Chondrocyte (in vitro differentiated cells): ENCODE measurements around the gene CABLES1. TPM values are rescaled to one million over a fixed set of nuclear protein-coding genes. Genes with fewer than 3 reads are reported as not detected.
"Not testable (repeated sequence)": the region's sequence is repeated elsewhere in the genome, so short reads cannot be mapped to it uniquely, and the experiment has no call there.

Experiments
- DNase-seq: peaks from one replicate; pipeline ENCODE4 v3.0.0; 2021; ENCODE audit warnings: mixed read lengths, low spot score
- H3K27ac Mint-ChIP-seq: one replicate; pipeline ENCODE4 v1.8.0; 2021; ENCODE audit warnings: mild to moderate bottlenecking, moderate library complexity, mixed read lengths; ENCODE audit not compliant: unreplicated experiment
- H3K27me3 Mint-ChIP-seq: 2 replicates; pipeline ENCODE4 v1.8.0; 2021; ENCODE audit warnings: low read depth, mixed read lengths
- H3K36me3 Mint-ChIP-seq: 2 replicates; pipeline ENCODE4 v1.8.0; 2021; ENCODE audit warnings: low read depth, mixed read lengths
- H3K4me1 Mint-ChIP-seq: 2 replicates; pipeline ENCODE4 v1.8.0; 2021; ENCODE audit warnings: low read depth, mild to moderate bottlenecking, mixed read lengths
- H3K4me3 Mint-ChIP-seq: one replicate; pipeline ENCODE4 v1.8.0; 2021; ENCODE audit warnings: mild to moderate bottlenecking, moderate library complexity, mixed read lengths; ENCODE audit not compliant: unreplicated experiment
- H3K9me3 Mint-ChIP-seq: 2 replicates; pipeline ENCODE4 v1.8.0; 2021; ENCODE audit warnings: low read depth, mixed read lengths
- total RNA-seq: library from RNA; stranded (reverse); gene quantifications from 3 replicates; pipeline ENCODE4 v1.2.1, GENCODE V29; 2021
- TF ChIP-seq, protein P1 (sequence below): fragments of 200-600 bp; sonication (generic); IDR thresholded peaks from 2 replicates; pipeline ENCODE4 v1.5.0; 2021; ENCODE audit warnings: antibody characterized with exemption, mild to moderate bottlenecking, moderate library complexity

CABLES1 gene
- total RNA-seq, 1 donor from 2014 or later, result 29.3 TPM

GRCh38 chr18:23280844-23281243, 145.6 kb downstream of the CABLES1 start:
- Mint-ChIP-seq H3K27ac (no peak overlapping the region), H3K4me1 (peaks cover 41% of the 10 kb centered on the region), H3K36me3 (peaks cover 6% of the 10 kb centered on the region), H3K9me3 (peaks cover 10% of the 10 kb centered on the region), H3K27me3 (no peaks in the 10 kb centered on the region), H3K4me3 (no peak overlapping the region)
- TF ChIP-seq, protein P1, sequence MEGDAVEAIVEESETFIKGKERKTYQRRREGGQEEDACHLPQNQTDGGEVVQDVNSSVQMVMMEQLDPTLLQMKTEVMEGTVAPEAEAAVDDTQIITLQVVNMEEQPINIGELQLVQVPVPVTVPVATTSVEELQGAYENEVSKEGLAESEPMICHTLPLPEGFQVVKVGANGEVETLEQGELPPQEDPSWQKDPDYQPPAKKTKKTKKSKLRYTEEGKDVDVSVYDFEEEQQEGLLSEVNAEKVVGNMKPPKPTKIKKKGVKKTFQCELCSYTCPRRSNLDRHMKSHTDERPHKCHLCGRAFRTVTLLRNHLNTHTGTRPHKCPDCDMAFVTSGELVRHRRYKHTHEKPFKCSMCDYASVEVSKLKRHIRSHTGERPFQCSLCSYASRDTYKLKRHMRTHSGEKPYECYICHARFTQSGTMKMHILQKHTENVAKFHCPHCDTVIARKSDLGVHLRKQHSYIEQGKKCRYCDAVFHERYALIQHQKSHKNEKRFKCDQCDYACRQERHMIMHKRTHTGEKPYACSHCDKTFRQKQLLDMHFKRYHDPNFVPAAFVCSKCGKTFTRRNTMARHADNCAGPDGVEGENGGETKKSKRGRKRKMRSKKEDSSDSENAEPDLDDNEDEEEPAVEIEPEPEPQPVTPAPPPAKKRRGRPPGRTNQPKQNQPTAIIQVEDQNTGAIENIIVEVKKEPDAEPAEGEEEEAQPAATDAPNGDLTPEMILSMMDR, result no peak
- DNase-seq, result no peak

DNA sequence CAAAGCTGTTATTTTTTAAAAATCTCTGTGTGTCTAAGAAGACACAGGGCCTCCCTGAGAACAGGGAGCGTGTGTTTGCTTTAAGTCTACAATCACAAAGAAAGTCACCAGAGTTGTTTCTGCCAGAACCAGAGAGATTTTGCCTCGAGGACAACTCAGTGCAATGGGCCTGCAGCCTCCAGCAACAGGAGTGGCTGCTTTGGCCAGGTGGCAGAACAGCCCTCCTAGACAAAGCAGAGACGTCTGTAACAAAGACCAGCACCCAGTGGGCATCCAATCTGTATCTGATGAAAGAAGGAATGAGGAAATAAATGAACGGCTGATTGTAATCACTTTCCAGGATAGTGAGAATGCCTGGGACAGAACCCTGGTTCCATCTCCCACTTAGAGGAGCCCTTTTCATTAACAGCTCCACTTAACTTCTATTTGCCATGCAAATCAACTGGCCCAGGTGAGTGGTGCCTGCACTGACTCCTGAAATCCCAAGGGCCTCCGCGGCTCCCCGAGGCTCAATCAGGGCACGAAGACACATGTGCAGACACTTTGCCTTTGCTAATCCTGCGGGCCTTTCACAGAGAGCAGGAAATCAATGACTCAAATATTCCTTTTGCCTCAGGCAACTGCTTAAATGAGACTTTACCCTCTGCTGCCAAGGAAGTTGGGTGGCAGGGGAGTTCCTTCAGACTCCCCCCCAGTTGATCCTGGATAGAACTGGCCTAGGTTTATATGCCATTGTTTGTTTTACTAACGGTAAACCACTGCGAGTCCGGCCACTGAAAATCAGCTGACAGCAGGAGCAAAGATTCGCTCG, 146.5 kb downstream of the CABLES1 start:
- peaks cover 6% of the 10 kb centered on the region for H3K36me3 Mint-ChIP-seq
- H3K9me3 Mint-ChIP-seq, result peaks cover 10% of the 10 kb centered on the region
- peaks cover 40% of the 10 kb centered on the region for H3K4me1 Mint-ChIP-seq
- TF ChIP-seq, protein P1, result no peak
- H3K27ac Mint-ChIP-seq, result peak overlapping the region; percentile 91
- H3K4me3 Mint-ChIP-seq, result no peak overlapping the region
- H3K27me3 Mint-ChIP-seq, result no peaks in the 10 kb centered on the region
- DNase-seq, result no peak

GRCh38 chr18:23282437-23282781, 147.1 kb downstream of the CABLES1 start:
- DNase-seq, result no peak
- peak overlapping the region; percentile 91 for H3K27ac Mint-ChIP-seq
- H3K36me3 Mint-ChIP-seq, result peaks cover 3% of the 10 kb centered on the region
- H3K27me3 Mint-ChIP-seq, result no peaks in the 10 kb centered on the region
- no peak overlapping the region for H3K4me3 Mint-ChIP-seq
- TF ChIP-seq, protein P1, result no peak
- peaks cover 39% of the 10 kb centered on the region for H3K4me1 Mint-ChIP-seq
- peaks cover 7% of the 10 kb centered on the region for H3K9me3 Mint-ChIP-seq

GRCh38 chr18:23283916-23284430, 148.7 kb downstream of the CABLES1 start:
- Mint-ChIP-seq H3K27me3 (no peaks in the 10 kb centered on the region), H3K9me3 (no peaks in the 10 kb centered on the region), H3K27ac (no peak overlapping the region), H3K4me1 (peaks cover 48% of the 10 kb centered on the region), H3K4me3 (no peak overlapping the region), H3K36me3 (no peaks in the 10 kb centered on the region)
- TF ChIP-seq, protein P1, result no peak
- DNase-seq, result no peak

- H3K9me3 Mint-ChIP-seq, result no peaks in the 10 kb centered on the region
- no peaks in the 10 kb centered on the region for H3K27me3 Mint-ChIP-seq
- H3K27ac Mint-ChIP-seq, result no peak overlapping the region
- no peaks in the 10 kb centered on the region for H3K36me3 Mint-ChIP-seq
- peaks cover 52% of the 10 kb centered on the region for H3K4me1 Mint-ChIP-seq
- TF ChIP-seq, protein P1, result no peak
- no peak overlapping the region for H3K4me3 Mint-ChIP-seq
- DNase-seq, result no peak
Observed at GRCh38 chr18:23284629-23285028, 149.3 kb downstream of the CABLES1 start.

GRCh38 chr18:23285581-23285980, 150.3 kb downstream of the CABLES1 start:
- DNase-seq, H3K27ac Mint-ChIP-seq, H3K27me3 Mint-ChIP-seq, H3K9me3 Mint-ChIP-seq, H3K4me3 Mint-ChIP-seq, H3K36me3 Mint-ChIP-seq: not testable (repeated sequence)
- peaks cover 49% of the 10 kb centered on the region for H3K4me1 Mint-ChIP-seq
